Measurements from ENCODE around the gene KBTBD8. TPM values are rescaled to one million over a fixed set of nuclear protein-coding genes. Genes with fewer than 3 reads are reported as not detected.
A peak's percentile ranks its signal among the peaks of the same experiment; 100 is the strongest.

Gene KBTBD8
- total and polyA plus RNA-seq, 4 donors = 0.94 to 5.0 (median 3.0) TPM

GRCh38 chr3:66971891-66972551, 26.1 kb upstream of the KBTBD8 start:
- Histone ChIP-seq H3K4me1 (ENCODE audit: control insufficient read depth in 5 of 5, insufficient read depth in 5 of 5, low read length in 5 of 5) (peaks cover 0 to 7% (median 0%) of the 10 kb centered on the region in 5 donors), H3K36me3 (ENCODE audit: control insufficient read depth in 4 of 4, insufficient read depth in 4 of 4, low read length in 4 of 4) (no peaks in the 10 kb centered on the region), H3K27me3 (ENCODE audit: control insufficient read depth in 3 of 3, insufficient read depth in 3 of 3, low read length in 2 of 3) (peaks cover 0 to 11% (median 0%) of the 10 kb centered on the region in 3 donors), H3K27ac (ENCODE audit: low read depth in 1 of 2, low read length in 1 of 2) (peak overlapping the region in 1 of 2 donors; percentile 64), H3K9ac (ENCODE audit: insufficient read depth in 1 of 2, low read length in 2 of 2) (no peak overlapping the region), H3K4me3 (peak overlapping the region; percentile 8), H3K9me3 (ENCODE audit: control insufficient read depth in 4 of 4, insufficient read depth in 3 of 4, low read length in 3 of 4) (no peaks in the 10 kb centered on the region)
- peak; percentile 64 for TF ChIP-seq CTCF (IDR thresholded peaks at IDR 0.05; ENCODE audit: control extremely low read depth, extremely low read depth)
- 5 to 8% methylated on average over 22 of the region's 22 CpGs for WGBS, 2 donors
- ATAC-seq (ENCODE audit: insufficient read depth, low FRiP score) (peak; percentile 97), DNase-seq (peak; percentile 91 to 95 (median 91))

GRCh38 chr3:66980791-66981190, 17.3 kb upstream of the KBTBD8 start:
- ATAC-seq (ENCODE audit: insufficient read depth, low FRiP score) (no peak), DNase-seq (no peak)
- no peak overlapping the region for H3K4me3 ChIP-seq
- H3K9me3 ChIP-seq (ENCODE audit: control insufficient read depth in 4 of 4, insufficient read depth in 3 of 4, low read length in 3 of 4) = no peaks in the 10 kb centered on the region
- 86 to 88% methylated on average over 1 of the region's 1 CpG for WGBS, 2 donors
- no peaks in the 10 kb centered on the region for H3K36me3 ChIP-seq (ENCODE audit: control insufficient read depth in 4 of 4, insufficient read depth in 4 of 4, low read length in 4 of 4)
- H3K4me1 ChIP-seq (ENCODE audit: control insufficient read depth in 5 of 5, insufficient read depth in 5 of 5, low read length in 5 of 5) = no peaks in the 10 kb centered on the region
- no peak for TF ChIP-seq CTCF (IDR thresholded peaks at IDR 0.05; ENCODE audit: control extremely low read depth, extremely low read depth)
- no peaks in the 10 kb centered on the region for H3K27me3 ChIP-seq (ENCODE audit: control insufficient read depth in 3 of 3, insufficient read depth in 3 of 3, low read length in 2 of 3)
- no peak overlapping the region for H3K9ac ChIP-seq (ENCODE audit: insufficient read depth in 1 of 2, low read length in 2 of 2)
- H3K27ac ChIP-seq (ENCODE audit: low read depth in 1 of 2, low read length in 1 of 2) = no peak overlapping the region

GRCh38 chr3:66983101-66983500, 15.0 kb upstream of the KBTBD8 start:
- ATAC-seq (ENCODE audit: insufficient read depth, low FRiP score) (no peak), DNase-seq (no peak)
- H3K9ac ChIP-seq (ENCODE audit: insufficient read depth in 1 of 2, low read length in 2 of 2) = no peak overlapping the region
- no peaks in the 10 kb centered on the region for H3K27me3 ChIP-seq (ENCODE audit: control insufficient read depth in 3 of 3, insufficient read depth in 3 of 3, low read length in 2 of 3)
- WGBS, 2 donors = 82 to 96% methylated on average over 2 of the region's 2 CpGs
- H3K4me1 ChIP-seq (ENCODE audit: control insufficient read depth in 5 of 5, insufficient read depth in 5 of 5, low read length in 5 of 5) = no peaks in the 10 kb centered on the region
- no peak overlapping the region for H3K27ac ChIP-seq (ENCODE audit: low read depth in 1 of 2, low read length in 1 of 2)
- TF ChIP-seq CTCF (IDR thresholded peaks at IDR 0.05; ENCODE audit: control extremely low read depth, extremely low read depth) = no peak
- no peaks in the 10 kb centered on the region for H3K36me3 ChIP-seq (ENCODE audit: control insufficient read depth in 4 of 4, insufficient read depth in 4 of 4, low read length in 4 of 4)
- H3K4me3 ChIP-seq = no peak overlapping the region
- no peaks in the 10 kb centered on the region for H3K9me3 ChIP-seq (ENCODE audit: control insufficient read depth in 4 of 4, insufficient read depth in 3 of 4, low read length in 3 of 4)
